GM23338 (cell line): ENCODE data around the gene ADGRV1. TPM values are rescaled to one million over a fixed set of nuclear protein-coding genes. Genes with fewer than 3 reads are reported as not detected.

Experiments
- ATAC-seq: fragments of 200-7000 bp; cut with Tn5 transposase; 3 replicates; pipeline ENCODE4 v1.9.1; 2020
- DNase-seq: peaks from one replicate; pipeline ENCODE4 v3.0.0-alpha.2; 2015; ENCODE audit warnings: low spot score
- H2AFZ ChIP-seq: fragments of 200-600 bp; sonication (generic); 2 replicates; pipeline ENCODE4 v1.8.0; 2016; ENCODE audit warnings: antibody characterized with exemption, mild to moderate bottlenecking, moderate library complexity
- H3F3A ChIP-seq: fragments of 200-600 bp; sonication (generic); replicated peaks from 2 replicates; pipeline ENCODE4 v1.8.0; 2017; ENCODE audit warnings: antibody characterized with exemption, mixed run types, low read depth
- H3K27ac ChIP-seq: fragments of 200-600 bp; sonication (generic); 2 replicates; pipeline ENCODE4 v1.6.1; 2016; ENCODE audit warnings: low read depth
- H3K27me3 ChIP-seq: fragments of 200-600 bp; sonication (generic); 2 replicates; pipeline ENCODE4 v1.8.0; 2016; ENCODE audit warnings: mild to moderate bottlenecking, mixed run types, moderate library complexity; ENCODE audit not compliant: insufficient read depth
- H3K36me3 ChIP-seq: fragments of 200-600 bp; sonication (generic); 2 replicates; pipeline ENCODE4 v1.8.0; 2016; ENCODE audit warnings: mild to moderate bottlenecking; ENCODE audit not compliant: insufficient read depth
- H3K4me1 ChIP-seq: fragments of 200-600 bp; sonication (generic); 2 replicates; pipeline ENCODE4 v1.8.0; 2016; ENCODE audit warnings: mild to moderate bottlenecking, moderate library complexity; ENCODE audit not compliant: insufficient read depth
- H3K4me2 ChIP-seq: fragments of 200-600 bp; sonication (generic); 2 replicates; pipeline ENCODE4 v1.7.1; 2017; ENCODE audit warnings: mixed run types
- H3K4me3 ChIP-seq: fragments of 200-600 bp; sonication (generic); 2 replicates; pipeline ENCODE4 v1.6.1; 2016; ENCODE audit warnings: mixed run types
- H3K79me2 ChIP-seq: fragments of 200-600 bp; sonication (generic); replicated peaks from 2 replicates; pipeline ENCODE4 v1.8.0; 2017; ENCODE audit warnings: mild to moderate bottlenecking; ENCODE audit not compliant: insufficient read depth
- H3K9me2 ChIP-seq: fragments of 200-600 bp; sonication (generic); 2 replicates; pipeline ENCODE4 v1.8.0; 2017; ENCODE audit not compliant: insufficient read depth
- H4K20me1 ChIP-seq: fragments of 200-600 bp; sonication (generic); replicated peaks from 2 replicates; pipeline ENCODE4 v1.8.0; 2017; ENCODE audit warnings: mild to moderate bottlenecking; ENCODE audit not compliant: insufficient read depth
- H3K27ac Mint-ChIP-seq: 2 replicates; pipeline ENCODE4 v1.8.0; 2020; ENCODE audit warnings: inconsistent platforms, mild to moderate bottlenecking, moderate library complexity, mixed read lengths
- H3K27me3 Mint-ChIP-seq: 3 replicates; pipeline ENCODE4 v1.8.0; 2022; ENCODE audit warnings: low read depth, mild to moderate bottlenecking, moderate library complexity, mixed read lengths, inconsistent platforms; ENCODE audit not compliant: insufficient read depth, poor library complexity
- H3K36me3 Mint-ChIP-seq: 3 replicates; pipeline ENCODE4 v1.8.0; 2021; ENCODE audit warnings: low read depth, mild to moderate bottlenecking, inconsistent platforms, moderate library complexity, mixed read lengths
- H3K4me1 Mint-ChIP-seq: 3 replicates; pipeline ENCODE4 v1.8.0; 2020; ENCODE audit warnings: mild to moderate bottlenecking, inconsistent platforms, mixed read lengths
- H3K4me3 Mint-ChIP-seq: 3 replicates; pipeline ENCODE4 v1.8.0; 2021; ENCODE audit warnings: moderate library complexity, mild to moderate bottlenecking, inconsistent platforms, mixed read lengths
- H3K9me3 Mint-ChIP-seq: 3 replicates; pipeline ENCODE4 v1.8.0; 2020; ENCODE audit warnings: moderate library complexity, mild to moderate bottlenecking, inconsistent platforms, mixed read lengths
- CREB1 ChIP-seq: fragments of 250-450 bp; sonication (Bioruptor Pico); IDR thresholded peaks from 2 replicates; pipeline ENCODE4 v1.5.0; 2020; ENCODE audit warnings: low read depth, mild to moderate bottlenecking, moderate library complexity
- CTCF ChIP-seq, 2 experiments: fragments of 200-600 bp in 1 of 2; sonication (generic) in 1 of 2; conservative IDR thresholded peaks; 2 replicates each; pipeline versions ENCODE4 v1.5.1 to v1.6.1; 2016 to 2017; ENCODE audit warnings: antibody characterized with exemption in 2 of 2, low read depth in 2 of 2, mild to moderate bottlenecking in 2 of 2, moderate library complexity in 1 of 2
- ETS1 ChIP-seq: IDR thresholded peaks from 2 replicates; pipeline ENCODE4 v1.6.1; 2016; ENCODE audit warnings: antibody characterized with exemption
- EZH2 ChIP-seq: fragments of 200-600 bp; sonication (generic); IDR thresholded peaks from one replicate; pipeline ENCODE4 v1.8.0; 2017; ENCODE audit warnings: antibody characterized with exemption, mild to moderate bottlenecking, low read depth; ENCODE audit not compliant: unreplicated experiment
- EZH2phosphoT487 ChIP-seq: fragments of 200-600 bp; sonication (generic); IDR thresholded peaks from one replicate; pipeline ENCODE4 v1.8.1; 2018; ENCODE audit warnings: antibody characterized with exemption; ENCODE audit not compliant: unreplicated experiment
- JUNB ChIP-seq: IDR thresholded peaks from one replicate; pipeline ENCODE4 v1.6.1; 2016; ENCODE audit warnings: antibody characterized with exemption; ENCODE audit not compliant: unreplicated experiment
- NANOG ChIP-seq: IDR thresholded peaks from 2 replicates; pipeline ENCODE4 v1.6.1; 2016; ENCODE audit warnings: antibody characterized with exemption, borderline replicate concordance
- POLR2AphosphoS5 ChIP-seq: IDR thresholded peaks from 2 replicates; pipeline ENCODE4 v1.6.1; 2016; ENCODE audit warnings: antibody characterized with exemption, low read depth
- REST ChIP-seq: IDR thresholded peaks from one replicate; pipeline ENCODE4 v1.6.1; 2018; ENCODE audit warnings: antibody characterized with exemption; ENCODE audit not compliant: unreplicated experiment
- STAT1 ChIP-seq: IDR thresholded peaks from one replicate; pipeline ENCODE4 v1.6.1; 2016; ENCODE audit warnings: antibody characterized with exemption; ENCODE audit not compliant: unreplicated experiment
- ZNF114 ChIP-seq: fragments of 250-450 bp; sonication (Bioruptor Pico); IDR thresholded peaks from 2 replicates; pipeline ENCODE4 v1.5.0; 2020; ENCODE audit warnings: mild to moderate bottlenecking, moderate library complexity
- ZNF331 ChIP-seq: fragments of 250-450 bp; sonication (Bioruptor Pico); IDR thresholded peaks from 2 replicates; pipeline ENCODE4 v1.5.0; 2020; ENCODE audit warnings: low read depth, mild to moderate bottlenecking, moderate library complexity
- ZNF462 ChIP-seq: fragments of 250-450 bp; sonication (Bioruptor Pico); IDR thresholded peaks from 2 replicates; pipeline ENCODE4 v1.5.0; 2020; ENCODE audit warnings: mild to moderate bottlenecking, moderate library complexity
- polyA plus RNA-seq: library from polyadenylated mRNA; unstranded; fragments of >200 nt; fragmentation: Nextera tagmentation; extraction: Ambion mirVana; gene quantifications from 2 replicates; pipeline ENCODE4 v1.2.1, GENCODE V29; 2016
- total RNA-seq: library from RNA; depleted of rRNA; stranded (reverse); fragments of >200 nt; shearing (Covaris generic); gene quantifications from 2 replicates; pipeline ENCODE4 v1.2.3, GENCODE V29; 2014

The ADGRV1 gene
- total and polyA plus RNA-seq, 2 experiments from 2014 or later = 46.1 to 149 TPM

- Histone ChIP-seq H3K4me1 (no peaks in the 10 kb centered on the region), H2AFZ (no peak overlapping the region), H3K79me2 (no peaks in the 10 kb centered on the region; the same call in 1 of the 2 replicates), H3K36me3 (peaks cover 14% of the 10 kb centered on the region; the same call in 1 of the 2 replicates), H3K4me3 (no peak overlapping the region), H3K9me2 (no peaks in the 10 kb centered on the region), H3K4me2 (no peak overlapping the region), H3K27me3 (no peaks in the 10 kb centered on the region), H3K27ac (no peak overlapping the region), H3F3A (no peaks in the 10 kb centered on the region; the same call in 1 of the 2 replicates), H4K20me1 (peaks cover 5% of the 10 kb centered on the region; the same call in 1 of the 2 replicates)
- no peaks in the 10 kb centered on the region for H3K27me3 Mint-ChIP-seq
- H3K36me3 Mint-ChIP-seq = peaks cover 32% of the 10 kb centered on the region
- H3K4me1 Mint-ChIP-seq = no peaks in the 10 kb centered on the region
- TF ChIP-seq ZNF462 (CRISPR knock-in tag) (no peak), STAT1 (no peak), REST (no peak), JUNB (no peak), CTCF (conservative IDR thresholded peaks at IDR 0.05; ENCODE audit: low read depth in 2 of 2) (no peak), NANOG (no peak), CREB1 (CRISPR knock-in tag) (no peak), EZH2phosphoT487 (no peak), EZH2 (no peak), ZNF114 (no peak), ZNF331 (no peak), POLR2AphosphoS5 (no peak), ETS1 (no peak)
- no peak overlapping the region for H3K27ac Mint-ChIP-seq
- ATAC-seq (no peak), DNase-seq (no peak)
- H3K9me3 Mint-ChIP-seq = no peaks in the 10 kb centered on the region
- no peak overlapping the region for H3K4me3 Mint-ChIP-seq
Observed at GRCh38 chr5:90691533-90691932, 132.9 kb downstream of the ADGRV1 start.
